ENCODE results near the gene EXOC3L1. TPM values are rescaled to one million over a fixed set of nuclear protein-coding genes. Genes with fewer than 3 reads are reported as not detected.
A peak's percentile ranks its signal among the peaks of the same experiment; 100 is the strongest.

Gene EXOC3L1
- total RNA-seq, 1 experiment from 2014 or later: not detected

DNA sequence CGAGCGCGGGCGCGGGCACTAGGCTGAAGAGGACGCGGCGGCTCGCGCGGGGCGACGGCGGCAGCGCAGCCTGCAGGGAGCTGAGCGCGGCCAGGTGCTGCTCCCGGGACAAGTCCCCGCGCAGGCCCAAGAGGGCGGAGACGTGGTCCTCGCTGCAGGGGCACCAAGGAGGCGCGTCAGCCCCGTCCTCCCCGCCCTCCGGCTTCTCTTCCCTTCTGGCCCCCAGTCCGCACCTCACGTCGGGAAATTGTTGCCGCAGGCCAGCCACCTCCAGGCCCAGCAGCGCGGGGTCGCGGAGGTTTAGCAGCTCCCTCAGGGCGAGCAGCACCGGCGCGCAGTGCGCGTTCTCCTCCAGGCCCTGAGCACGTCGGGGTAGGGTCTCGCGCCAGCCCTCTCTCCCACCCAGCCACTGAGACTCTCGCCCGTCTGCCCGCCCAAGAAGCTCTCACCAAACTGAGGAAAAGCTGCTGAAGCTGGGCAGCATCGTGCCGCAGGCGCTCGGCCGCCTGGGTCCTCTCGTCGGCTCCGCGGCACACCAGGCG lies 5.4 kb downstream of the EXOC3L1 start:
- DNase-seq: no peak
- Histone ChIP-seq H3K4me2 (peak overlapping the region; percentile 84), H4K20me1 (ENCODE audit: insufficient read depth) (no peaks in the 10 kb centered on the region), H3K4me1 (replicated peaks; ENCODE audit: insufficient read depth) (peaks cover 39% of the 10 kb centered on the region), H3K9me3 (ENCODE audit: insufficient read depth, low read depth) (no peaks in the 10 kb centered on the region), H3K27me3 (ENCODE audit: insufficient read depth, low read depth) (no peaks in the 10 kb centered on the region), H3K36me3 (ENCODE audit: low read depth) (no peaks in the 10 kb centered on the region), H3K27ac (peak overlapping the region; percentile 66; the same call in 1 of the 2 replicates), H3F3A (ENCODE audit: insufficient read depth, low read depth) (peaks cover 20% of the 10 kb centered on the region; the same call in 1 of the 2 replicates), H3K4me3 (peak overlapping the region; percentile 67), H3K9me2 (ENCODE audit: insufficient read depth) (no peaks in the 10 kb centered on the region), H2AFZ (peak overlapping the region; percentile 75), H3K79me2 (ENCODE audit: low read depth) (peaks cover 16% of the 10 kb centered on the region)
- intact Hi-C loops (cut with micrococcal nuclease; ENCODE audit: unreplicated experiment): loop anchor here (2.0 kb wide), 1 partner anchor 72 kb away; no protein-coding TSS in a partner anchor
- BruUV-seq (replicated peaks): no TSS peak
- ChIA-PET CTCF (interaction anchor here (1.2 kb wide), 1 partner anchor 167 kb away, joined by 4 read pairs; no protein-coding TSS in a partner anchor), POLR2A (ENCODE audit: unreplicated experiment) (no interaction called here)
- TF ChIP-seq EZH2 (IDR thresholded peaks at IDR 0.05; ENCODE audit: low read depth): no peak
- TF ChIP-seq, protein P1, sequence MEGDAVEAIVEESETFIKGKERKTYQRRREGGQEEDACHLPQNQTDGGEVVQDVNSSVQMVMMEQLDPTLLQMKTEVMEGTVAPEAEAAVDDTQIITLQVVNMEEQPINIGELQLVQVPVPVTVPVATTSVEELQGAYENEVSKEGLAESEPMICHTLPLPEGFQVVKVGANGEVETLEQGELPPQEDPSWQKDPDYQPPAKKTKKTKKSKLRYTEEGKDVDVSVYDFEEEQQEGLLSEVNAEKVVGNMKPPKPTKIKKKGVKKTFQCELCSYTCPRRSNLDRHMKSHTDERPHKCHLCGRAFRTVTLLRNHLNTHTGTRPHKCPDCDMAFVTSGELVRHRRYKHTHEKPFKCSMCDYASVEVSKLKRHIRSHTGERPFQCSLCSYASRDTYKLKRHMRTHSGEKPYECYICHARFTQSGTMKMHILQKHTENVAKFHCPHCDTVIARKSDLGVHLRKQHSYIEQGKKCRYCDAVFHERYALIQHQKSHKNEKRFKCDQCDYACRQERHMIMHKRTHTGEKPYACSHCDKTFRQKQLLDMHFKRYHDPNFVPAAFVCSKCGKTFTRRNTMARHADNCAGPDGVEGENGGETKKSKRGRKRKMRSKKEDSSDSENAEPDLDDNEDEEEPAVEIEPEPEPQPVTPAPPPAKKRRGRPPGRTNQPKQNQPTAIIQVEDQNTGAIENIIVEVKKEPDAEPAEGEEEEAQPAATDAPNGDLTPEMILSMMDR (conservative IDR thresholded peaks at IDR 0.05): no peak

- Histone ChIP-seq H3K4me2 (peak within 1 kb of the TSS; percentile 84), H3K27me3 (ENCODE audit: insufficient read depth, low read depth) (no peaks in the 10 kb centered on the region), H3K36me3 (ENCODE audit: low read depth) (no peaks in the 10 kb centered on the region), H3F3A (ENCODE audit: insufficient read depth, low read depth) (peaks cover 25% of the 10 kb centered on the region; the same call in 1 of the 2 replicates), H3K27ac (peak within 1 kb of the TSS; percentile 66), H3K9me3 (ENCODE audit: insufficient read depth, low read depth) (no peaks in the 10 kb centered on the region), H3K4me3 (peak within 1 kb of the TSS; percentile 67), H3K4me1 (replicated peaks; ENCODE audit: insufficient read depth) (peaks cover 46% of the 10 kb centered on the region), H3K9me2 (ENCODE audit: insufficient read depth) (no peaks in the 10 kb centered on the region), H2AFZ (peak within 1 kb of the TSS; percentile 75), H3K79me2 (ENCODE audit: low read depth) (peaks cover 16% of the 10 kb centered on the region), H4K20me1 (ENCODE audit: insufficient read depth) (no peaks in the 10 kb centered on the region)
- TSS peak; percentile 61 for BruUV-seq (replicated peaks)
- POLR2A ChIA-PET (ENCODE audit: unreplicated experiment): no interaction called here
- CTCF ChIA-PET: no interaction called here
- no peak for TF ChIP-seq EZH2 (IDR thresholded peaks at IDR 0.05; ENCODE audit: low read depth)
- TF ChIP-seq, protein P1 (conservative IDR thresholded peaks at IDR 0.05): no peak
- intact Hi-C loops (cut with micrococcal nuclease; ENCODE audit: unreplicated experiment): loop anchor here (2.0 kb wide), 1 partner anchor 71 kb away; no protein-coding TSS in a partner anchor
- peak; percentile 93 to 97 for DNase-seq
Observed at GRCh38 chr16:67183627-67184452, 6.1 kb downstream of the EXOC3L1 start, which contains the start of gene MATCAP1. TSS of gene MATCAP1 (minus strand) at chr16:67183963. CDS start at chr16:67180610, 3,353 bp downstream.

DNA sequence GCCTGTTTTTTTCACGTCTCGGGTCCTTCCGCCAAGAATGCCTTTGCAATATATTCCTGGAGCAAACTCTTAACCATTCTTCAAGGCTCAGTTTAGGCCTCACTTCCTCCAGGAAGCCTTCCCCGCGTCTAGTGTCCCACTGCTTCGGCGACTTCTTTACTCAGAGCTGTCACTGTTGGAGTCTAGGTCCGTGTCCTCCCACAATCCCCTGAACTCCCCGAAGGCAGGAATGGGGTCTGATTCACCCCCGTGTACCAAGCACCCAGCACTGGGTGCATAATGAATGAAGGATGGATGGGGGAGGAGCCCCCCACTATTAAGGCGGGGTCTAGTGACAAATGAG lies 6.7 kb downstream of the EXOC3L1 start:
- BruUV-seq (replicated peaks): no TSS peak
- Histone ChIP-seq H2AFZ (peak overlapping the region; percentile 75; the same call in 1 of the 2 replicates), H3K36me3 (ENCODE audit: low read depth) (no peaks in the 10 kb centered on the region), H3K27ac (no peak overlapping the region), H3K4me1 (replicated peaks; ENCODE audit: insufficient read depth) (peaks cover 50% of the 10 kb centered on the region), H4K20me1 (ENCODE audit: insufficient read depth) (no peaks in the 10 kb centered on the region), H3K27me3 (ENCODE audit: insufficient read depth, low read depth) (no peaks in the 10 kb centered on the region), H3K4me2 (peak overlapping the region; percentile 84), H3K79me2 (ENCODE audit: low read depth) (peaks cover 16% of the 10 kb centered on the region), H3K4me3 (peak overlapping the region; percentile 67), H3F3A (ENCODE audit: insufficient read depth, low read depth) (peaks cover 31% of the 10 kb centered on the region; the same call in 1 of the 2 replicates), H3K9me3 (ENCODE audit: insufficient read depth, low read depth) (no peaks in the 10 kb centered on the region), H3K9me2 (ENCODE audit: insufficient read depth) (no peaks in the 10 kb centered on the region)
- ChIA-PET CTCF (no interaction called here), POLR2A (ENCODE audit: unreplicated experiment) (no interaction called here)
- no peak for DNase-seq
- TF ChIP-seq, protein P1 (conservative IDR thresholded peaks at IDR 0.05): no peak
- TF ChIP-seq EZH2 (IDR thresholded peaks at IDR 0.05; ENCODE audit: low read depth): no peak
- intact Hi-C loops (cut with micrococcal nuclease; ENCODE audit: unreplicated experiment): no loop called here

Data from PC-9 (cell line).